BLaER1 (cell line): ENCODE measurements around the gene PCNX4.
A peak's percentile ranks its signal among the peaks of the same experiment; 100 is the strongest.

Experiments used
- H3K27ac ChIP-seq: shearing (Covaris generic); formaldehyde crosslinking; 2 replicates; pipeline ENCODE4 v1.8.1; 2022
- H3K27me3 ChIP-seq: shearing (Covaris generic); formaldehyde crosslinking; 2 replicates; pipeline ENCODE4 v1.8.1; 2022
- H3K36me3 ChIP-seq: shearing (Covaris generic); formaldehyde crosslinking; 2 replicates; pipeline ENCODE4 v1.8.1; 2022
- H3K4me1 ChIP-seq: shearing (Covaris generic); formaldehyde crosslinking; 2 replicates; pipeline ENCODE4 v1.8.1; 2022
- H3K4me2 ChIP-seq: shearing (Covaris generic); formaldehyde crosslinking; 2 replicates; pipeline ENCODE4 v1.8.1; 2022
- H3K4me3 ChIP-seq: shearing (Covaris generic); formaldehyde crosslinking; 2 replicates; pipeline ENCODE4 v1.8.1; 2022
- H3K9ac ChIP-seq: shearing (Covaris generic); formaldehyde crosslinking; 2 replicates; pipeline ENCODE4 v1.8.1; 2022
- H3K9me3 ChIP-seq: shearing (Covaris generic); formaldehyde crosslinking; 2 replicates; pipeline ENCODE4 v1.8.1; 2022
- H4K20me1 ChIP-seq: shearing (Covaris generic); formaldehyde crosslinking; 2 replicates; pipeline ENCODE4 v1.8.1; 2022
- Cebpa-rat ChIP-seq: shearing (Covaris generic); IDR thresholded peaks from 2 replicates; pipeline ENCODE4 v1.8.1; 2022

The PCNX4 gene

GRCh38 chr14:60184146-60184904 lies 92.6 kb downstream of the PCNX4 start:
- Histone ChIP-seq H3K4me2 (peak overlapping the region; percentile 66), H3K9ac (0 out of 2 replicates have a peak overlapping the region, but pooled peaks have one; percentile 44), H3K9me3 (no peaks in the 10 kb centered on the region), H4K20me1 (no peaks in the 10 kb centered on the region), H3K36me3 (no peaks in the 10 kb centered on the region), H3K4me1 (no peaks in the 10 kb centered on the region), H3K27me3 (no peaks in the 10 kb centered on the region), H3K4me3 (peak overlapping the region; percentile 60), H3K27ac (peak overlapping the region; percentile 12; the same call in 1 of the 2 replicates)
- no peak for TF ChIP-seq Cebpa-rat

GRCh38 chr14:60184905-60185555 lies 93.3 kb downstream of the PCNX4 start:
- TF ChIP-seq Cebpa-rat = no peak
- H3K9ac ChIP-seq = no peak overlapping the region
- H3K36me3 ChIP-seq = no peaks in the 10 kb centered on the region
- no peak overlapping the region for H3K4me3 ChIP-seq
- no peak overlapping the region for H3K4me2 ChIP-seq
- H3K9me3 ChIP-seq = no peaks in the 10 kb centered on the region
- no peaks in the 10 kb centered on the region for H3K4me1 ChIP-seq
- H3K27me3 ChIP-seq = no peaks in the 10 kb centered on the region
- H4K20me1 ChIP-seq = no peaks in the 10 kb centered on the region
- no peak overlapping the region for H3K27ac ChIP-seq

GRCh38 chr14:60188115-60188514 lies 96.4 kb downstream of the PCNX4 start:
- no peak overlapping the region for H3K9ac ChIP-seq
- H3K4me1 ChIP-seq = no peaks in the 10 kb centered on the region
- H3K4me3 ChIP-seq = no peak overlapping the region
- no peaks in the 10 kb centered on the region for H3K27me3 ChIP-seq
- no peak for TF ChIP-seq Cebpa-rat
- no peaks in the 10 kb centered on the region for H4K20me1 ChIP-seq
- H3K27ac ChIP-seq = no peak overlapping the region
- no peak overlapping the region for H3K4me2 ChIP-seq
- no peaks in the 10 kb centered on the region for H3K9me3 ChIP-seq
- no peaks in the 10 kb centered on the region for H3K36me3 ChIP-seq

- H3K4me2 ChIP-seq = no peak overlapping the region
- H3K27ac ChIP-seq = no peak overlapping the region
- no peak overlapping the region for H3K9ac ChIP-seq
- H3K4me1 ChIP-seq = no peaks in the 10 kb centered on the region
- TF ChIP-seq Cebpa-rat = no peak
- no peak overlapping the region for H3K4me3 ChIP-seq
- H3K36me3 ChIP-seq = no peaks in the 10 kb centered on the region
- H3K9me3 ChIP-seq = no peaks in the 10 kb centered on the region
- no peaks in the 10 kb centered on the region for H3K27me3 ChIP-seq
- H4K20me1 ChIP-seq = no peaks in the 10 kb centered on the region
These were observed 97.0 kb downstream of the PCNX4 start for GRCh38 chr14:60188696-60189095.

- no peak for TF ChIP-seq Cebpa-rat
- Histone ChIP-seq H3K27me3 (no peaks in the 10 kb centered on the region), H3K36me3 (no peaks in the 10 kb centered on the region), H3K4me3 (no peak overlapping the region), H4K20me1 (no peaks in the 10 kb centered on the region), H3K9ac (no peak overlapping the region), H3K4me2 (no peak overlapping the region), H3K9me3 (no peaks in the 10 kb centered on the region), H3K27ac (no peak overlapping the region), H3K4me1 (no peaks in the 10 kb centered on the region)
These were observed 98.5 kb downstream of the PCNX4 start for GRCh38 chr14:60189923-60190840.

- Histone ChIP-seq H3K4me3 (no peak overlapping the region), H3K27ac (no peak overlapping the region), H3K27me3 (no peaks in the 10 kb centered on the region), H3K36me3 (no peaks in the 10 kb centered on the region), H3K9me3 (peaks cover 19% of the 10 kb centered on the region), H4K20me1 (no peaks in the 10 kb centered on the region), H3K9ac (no peak overlapping the region), H3K4me2 (no peak overlapping the region), H3K4me1 (no peaks in the 10 kb centered on the region)
- TF ChIP-seq Cebpa-rat = no peak
These were observed 103.6 kb downstream of the PCNX4 start for GRCh38 chr14:60195179-60195810.

GRCh38 chr14:60196291-60196690 lies 104.6 kb downstream of the PCNX4 start:
- Histone ChIP-seq H3K36me3 (no peaks in the 10 kb centered on the region), H3K27ac (no peak overlapping the region), H3K9ac (no peak overlapping the region), H3K4me3 (no peak overlapping the region), H3K4me2 (no peak overlapping the region), H3K4me1 (no peaks in the 10 kb centered on the region), H3K9me3 (peaks cover 19% of the 10 kb centered on the region), H4K20me1 (no peaks in the 10 kb centered on the region), H3K27me3 (no peaks in the 10 kb centered on the region)
- TF ChIP-seq Cebpa-rat = no peak

GRCh38 chr14:60197629-60198303 lies 106.0 kb downstream of the PCNX4 start:
- Histone ChIP-seq H3K36me3 (no peaks in the 10 kb centered on the region), H4K20me1 (no peaks in the 10 kb centered on the region), H3K9me3 (peaks cover 19% of the 10 kb centered on the region), H3K27ac (no peak overlapping the region), H3K4me3 (no peak overlapping the region), H3K27me3 (no peaks in the 10 kb centered on the region), H3K4me2 (no peak overlapping the region), H3K9ac (no peak overlapping the region), H3K4me1 (no peaks in the 10 kb centered on the region)
- no peak for TF ChIP-seq Cebpa-rat

GRCh38 chr14:60199321-60199720 lies 107.6 kb downstream of the PCNX4 start:
- no peaks in the 10 kb centered on the region for H3K36me3 ChIP-seq
- H3K9ac ChIP-seq = no peak overlapping the region
- H3K27me3 ChIP-seq = no peaks in the 10 kb centered on the region
- H3K9me3 ChIP-seq = peaks cover 19% of the 10 kb centered on the region
- H4K20me1 ChIP-seq = no peaks in the 10 kb centered on the region
- no peaks in the 10 kb centered on the region for H3K4me1 ChIP-seq
- TF ChIP-seq Cebpa-rat = no peak
- no peak overlapping the region for H3K4me2 ChIP-seq
- no peak overlapping the region for H3K27ac ChIP-seq
- no peak overlapping the region for H3K4me3 ChIP-seq
